Fibroblast of skin of abdomen (primary cell): ENCODE results near the gene SYTL4. TPM values are rescaled to one million over a fixed set of nuclear protein-coding genes. Genes with fewer than 3 reads are reported as not detected.
"Not testable (repeated sequence)": the region's sequence is repeated elsewhere in the genome, so short reads cannot be mapped to it uniquely, and the experiment has no call there.

Experiments used
- DNase-seq: peaks from one replicate; pipeline ENCODE4 v3.0.0-alpha.2; 2013
- polyA plus RNA-seq, 2 experiments: library from polyadenylated mRNA; unstranded; fragments of 120-200 nt; gene quantifications; one replicate each; pipeline ENCODE4 v1.2.1, GENCODE V29; 2013; ENCODE audit not compliant: insufficient read length in 2 of 2

SYTL4 gene
- polyA plus RNA-seq (2013, experiment 1 of 2; ENCODE audit: insufficient read length): 5.1 TPM
- polyA plus RNA-seq (2013, experiment 2 of 2; ENCODE audit: insufficient read length): 4.4 TPM

DNA sequence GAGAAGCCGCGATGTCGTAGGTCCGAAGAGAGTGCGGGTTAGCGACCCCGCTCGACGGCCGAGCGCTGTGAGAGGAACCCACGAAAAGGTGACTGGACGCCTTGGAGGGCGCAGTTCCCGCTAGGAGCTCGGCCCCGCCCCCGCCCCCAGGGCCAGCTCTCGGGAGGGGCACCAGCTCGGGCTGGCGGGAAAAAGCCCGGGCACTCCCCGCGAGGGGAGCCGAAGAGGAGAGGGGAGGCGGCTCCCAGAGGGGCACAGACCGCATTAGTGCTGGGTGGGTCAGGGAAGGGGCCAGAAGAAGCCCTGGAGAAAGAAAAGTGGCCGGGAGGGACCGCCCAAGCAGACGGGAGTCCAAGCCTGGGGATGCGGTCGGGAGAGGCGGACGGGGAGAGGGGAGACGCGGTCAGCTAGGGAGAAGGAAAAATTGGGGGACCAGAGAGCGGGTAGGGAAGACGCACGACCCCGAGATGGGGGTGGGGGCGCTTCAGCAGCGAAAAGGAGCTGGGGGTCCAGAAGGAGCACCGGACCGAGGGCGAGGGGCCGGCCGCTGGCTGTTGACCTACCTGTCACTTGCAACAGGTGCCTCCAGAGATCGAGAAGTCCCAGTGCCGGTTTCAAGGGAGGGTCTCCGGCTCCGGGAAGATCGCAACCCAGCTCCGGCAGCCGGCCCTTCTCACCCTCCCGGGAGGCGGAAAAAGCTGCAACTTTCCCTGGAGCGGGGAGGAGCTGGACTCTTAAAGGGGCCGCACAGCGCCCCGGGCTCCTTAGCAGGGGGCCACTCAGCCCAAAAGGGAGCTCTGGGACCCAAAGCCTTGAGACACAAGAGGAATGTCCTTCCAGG lies at the start of gene SYTL4:
TSS of gene SYTL4 (minus strand) at position 681 of the 841 bp plus-strand sequence. CDS start 30,084 bp downstream, outside the sequence.
- peak; percentile 2 for DNase-seq

DNA sequence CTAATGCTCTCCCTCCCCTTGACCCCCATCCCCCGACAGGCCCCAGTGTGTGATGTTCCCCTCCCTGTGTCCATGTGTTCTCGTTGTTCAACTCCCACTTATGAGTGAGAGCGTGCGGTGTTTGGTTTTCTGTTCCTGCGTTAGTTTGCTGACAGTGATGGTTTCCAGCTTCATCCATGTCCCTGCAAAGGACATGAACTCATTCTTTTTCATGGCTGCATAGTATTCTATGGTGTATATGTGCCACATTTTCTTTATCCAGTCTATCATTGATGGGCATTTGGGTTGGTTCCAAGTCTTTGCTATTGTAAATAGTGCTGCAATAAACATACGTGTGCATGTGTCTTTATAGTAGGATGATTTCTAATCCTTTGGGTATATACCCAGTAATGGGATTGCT lies 37.5 kb upstream of the SYTL4 start:
- DNase-seq: not testable (repeated sequence)

DNA sequence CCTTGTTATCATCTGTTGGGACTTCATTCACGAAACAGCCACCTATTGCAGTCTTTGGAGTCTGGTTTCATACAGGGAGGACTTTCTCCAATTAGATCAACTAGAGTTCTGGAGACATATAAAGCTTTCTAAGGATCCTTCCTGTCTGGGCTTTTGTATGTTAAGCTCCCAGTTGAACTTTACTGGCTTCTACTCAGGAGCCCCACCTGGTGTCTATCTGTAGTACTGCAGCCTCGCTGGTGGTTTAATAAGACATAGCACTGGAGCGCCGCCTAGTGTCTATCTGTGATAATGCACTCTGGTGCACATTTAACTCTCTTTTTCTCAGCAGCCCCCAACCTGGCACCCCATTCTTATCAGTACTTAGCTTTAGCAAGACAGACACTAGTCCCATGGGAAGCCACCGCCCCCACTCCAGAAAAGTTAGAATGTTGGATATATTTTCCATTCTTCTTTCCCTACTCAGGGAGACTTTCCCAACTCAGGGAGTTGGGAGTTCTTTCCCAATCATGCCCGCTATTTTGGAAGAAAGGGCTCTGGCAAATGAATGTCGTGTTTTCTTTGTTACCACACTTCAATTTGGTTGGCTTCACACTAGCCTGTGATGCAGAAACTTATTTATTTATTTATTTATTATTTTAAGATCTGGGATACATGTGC lies 36.9 kb upstream of the SYTL4 start:
- peak; percentile 51 for DNase-seq

DNA sequence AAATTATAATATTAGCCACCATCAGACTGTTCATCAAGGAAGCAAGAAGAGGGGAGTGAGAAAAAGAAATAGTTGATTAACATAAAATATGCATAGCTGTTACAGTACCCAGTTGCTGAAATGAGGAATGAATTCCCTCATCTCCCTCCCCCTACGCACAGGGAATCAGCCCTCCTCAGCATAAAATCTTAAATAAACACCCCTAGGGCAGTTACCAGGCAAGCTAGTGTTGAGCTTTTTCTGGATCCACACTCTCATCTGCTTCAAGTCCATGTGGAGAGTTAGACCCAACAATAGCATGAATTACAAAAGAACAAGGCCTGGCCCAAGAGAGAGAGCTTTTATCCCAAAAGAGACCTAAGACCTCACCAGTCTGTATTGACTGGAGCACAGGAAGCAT lies 19.0 kb upstream of the SYTL4 start:
- DNase-seq: no peak

DNA sequence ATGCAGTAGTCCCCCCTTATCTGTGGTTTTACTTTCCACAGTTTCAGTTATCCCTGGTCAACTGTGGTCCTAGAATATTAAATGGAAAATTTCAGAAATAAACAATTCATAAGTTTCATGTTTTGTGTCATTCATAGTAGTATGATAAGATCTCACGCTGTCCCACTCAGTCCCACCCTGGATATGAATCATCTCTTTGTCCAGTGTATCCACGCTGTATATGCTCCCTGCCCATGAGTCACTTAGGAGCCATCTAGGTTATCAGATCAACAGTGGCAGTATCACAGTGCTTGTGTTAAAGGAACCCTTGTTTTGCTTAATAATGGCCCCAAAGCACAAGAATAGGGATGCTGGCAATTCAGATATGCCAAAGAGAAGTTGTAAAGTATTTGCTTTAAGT lies 16.2 kb upstream of the SYTL4 start:
- no peak for DNase-seq

DNA sequence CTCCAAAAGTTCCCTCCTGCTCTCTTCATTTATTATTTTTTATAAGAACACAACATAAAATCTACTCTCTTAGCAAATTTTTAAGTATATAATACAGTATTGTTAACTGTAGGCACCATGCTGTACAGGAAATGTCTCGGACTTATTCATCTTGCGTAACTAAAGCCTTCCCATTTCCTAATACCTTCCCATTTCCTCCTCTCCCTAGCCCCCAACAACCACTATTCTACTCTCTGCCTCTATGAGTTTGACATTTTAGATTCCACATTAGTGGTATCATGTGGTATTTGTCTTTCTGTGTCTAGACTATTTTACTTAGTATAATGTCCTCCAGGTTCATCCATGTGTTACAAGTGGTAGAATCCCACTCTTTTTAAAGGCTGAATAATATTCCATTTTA lies 15.8 kb upstream of the SYTL4 start:
- DNase-seq: no peak

DNA sequence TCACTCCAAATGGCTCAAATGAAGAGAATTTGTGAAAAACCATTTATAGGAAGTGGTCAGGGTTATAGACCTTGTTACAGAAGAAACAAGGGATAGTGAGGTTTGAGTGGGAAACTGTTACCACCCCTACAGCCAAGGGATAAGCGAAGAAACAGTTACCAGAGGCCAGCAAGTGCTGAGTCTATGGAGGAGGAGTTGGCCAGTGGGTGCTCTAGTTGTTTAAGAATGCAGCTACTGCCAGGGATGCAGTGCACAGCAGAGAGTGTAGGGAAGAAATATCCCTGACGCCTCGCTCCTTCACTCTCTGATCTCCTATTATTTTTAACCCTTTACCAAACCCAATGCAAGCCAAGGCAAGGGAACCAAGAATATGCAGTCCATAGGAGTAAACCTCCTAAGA lies 15.2 kb upstream of the SYTL4 start:
- no peak for DNase-seq

DNA sequence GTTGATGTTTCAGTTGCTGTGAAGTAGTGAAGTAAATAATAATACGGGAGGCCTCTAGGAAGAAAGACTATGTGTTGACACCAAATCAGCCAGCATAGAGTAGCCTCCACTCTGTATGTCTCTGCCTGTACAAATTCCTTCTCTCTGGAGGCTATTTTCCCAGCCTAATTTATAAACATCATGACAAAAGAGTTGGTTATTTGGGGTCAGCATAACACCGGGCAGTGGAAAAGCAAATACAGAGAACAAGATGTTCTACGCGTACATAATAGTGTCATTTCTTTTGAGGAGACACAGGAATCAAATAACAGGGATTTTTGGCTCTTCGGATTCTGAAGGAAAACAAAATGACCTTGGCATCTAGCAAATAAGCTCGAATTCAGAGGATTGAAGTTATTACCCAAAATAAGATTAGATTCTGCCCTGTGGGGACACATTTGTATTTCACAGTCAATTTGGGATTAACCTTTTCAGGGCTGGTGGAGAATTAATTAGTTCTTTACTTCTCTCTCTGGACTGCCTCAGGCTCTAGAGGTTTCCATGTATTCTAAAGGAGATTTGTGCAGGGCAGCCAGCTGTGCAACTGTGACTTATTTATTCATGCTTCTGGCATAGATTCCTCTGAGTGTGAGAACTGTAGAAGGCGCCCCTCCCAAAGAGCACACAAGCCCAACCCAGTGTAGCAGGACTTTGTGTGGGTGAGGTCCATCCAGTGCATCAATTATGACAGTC lies 14.1 kb upstream of the SYTL4 start:
- DNase-seq: no peak

DNA sequence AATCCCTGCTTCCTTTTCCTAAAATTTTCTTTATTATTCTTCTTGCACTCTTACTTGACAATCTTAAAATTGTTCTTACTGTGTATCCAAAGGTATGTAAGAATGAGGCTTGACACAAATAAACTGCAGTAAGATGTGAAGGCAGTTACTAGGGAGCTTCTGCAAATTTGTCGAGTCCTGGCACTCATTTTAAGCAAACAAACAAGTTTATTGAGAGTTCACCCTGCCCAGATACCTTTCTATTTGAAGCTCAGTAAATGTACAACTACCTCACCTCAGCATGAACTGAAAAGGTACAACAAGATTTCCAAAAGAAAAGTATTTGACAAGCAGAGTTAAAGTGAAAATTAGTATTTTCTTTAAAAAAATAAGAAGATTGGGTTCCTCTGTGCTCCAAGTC lies 13.3 kb upstream of the SYTL4 start:
- no peak for DNase-seq

DNA sequence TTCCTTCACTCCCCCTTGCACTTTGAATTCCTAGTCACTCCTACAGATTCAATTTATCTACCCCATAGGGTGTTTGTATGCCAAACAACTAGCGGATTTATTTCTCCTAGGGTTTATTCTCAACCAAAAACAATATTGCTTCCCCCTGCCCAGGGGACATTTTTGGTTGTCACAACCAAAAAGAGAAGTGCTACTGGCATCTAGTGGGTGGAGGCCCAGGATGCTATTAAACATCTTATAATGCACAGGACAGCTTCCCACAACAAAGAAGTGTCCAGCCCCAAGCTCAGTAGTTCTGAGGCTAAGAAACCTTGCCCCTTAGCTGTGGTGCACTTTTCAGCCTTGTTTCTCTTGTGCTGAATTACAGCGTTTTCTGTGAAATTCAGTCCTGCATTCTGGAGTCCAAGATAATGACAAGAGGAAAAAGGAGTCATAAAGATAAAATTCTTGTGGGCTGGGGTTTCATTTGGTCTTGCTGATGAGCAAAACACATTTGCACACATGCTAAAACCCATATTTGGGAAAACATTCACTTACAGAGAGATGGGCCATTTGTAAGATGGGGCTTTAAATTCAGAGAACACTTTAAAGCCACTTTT lies 11.2 kb upstream of the SYTL4 start:
- DNase-seq: peak; percentile 13

DNA sequence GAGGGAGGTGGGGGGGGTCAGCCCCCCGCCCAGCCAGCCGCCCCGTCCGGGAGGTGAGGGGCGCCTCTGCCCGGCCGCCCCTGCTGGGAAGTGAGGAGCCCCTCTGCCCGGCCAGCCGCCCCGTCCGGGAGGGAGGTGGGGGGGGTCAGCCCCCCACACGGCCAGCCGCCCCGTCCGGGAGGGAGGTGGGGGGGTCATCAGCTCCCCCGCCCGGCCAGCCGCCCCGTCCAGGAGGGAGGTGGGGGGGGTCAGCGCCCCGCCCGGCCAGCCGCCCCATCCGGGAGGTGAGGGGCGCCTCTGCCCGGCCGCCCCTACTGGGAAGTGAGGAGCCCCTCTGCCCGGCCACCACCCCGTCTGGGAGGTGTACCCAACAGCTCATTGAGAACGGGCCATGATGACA lies 7.9 kb downstream of the SYTL4 start:
- DNase-seq: not testable (repeated sequence)

DNA sequence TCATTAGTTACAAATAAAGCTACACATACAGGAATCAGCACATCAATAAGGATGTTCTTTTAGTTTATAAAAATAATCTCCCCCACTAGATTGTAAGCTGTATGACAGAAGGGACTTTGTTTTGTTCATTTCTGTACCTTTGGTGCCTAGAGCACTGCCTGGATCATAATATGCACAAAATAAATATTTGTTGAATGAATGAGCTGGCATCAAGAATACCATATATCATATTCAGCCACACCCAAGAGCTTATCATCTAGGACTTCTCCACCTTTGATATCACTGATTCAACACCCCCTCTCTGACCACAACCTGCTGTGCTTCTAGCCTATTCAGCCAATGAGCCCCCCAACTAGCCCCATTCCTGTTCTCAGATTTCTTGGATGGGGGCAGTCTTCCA lies 10.6 kb downstream of the SYTL4 start:
- DNase-seq: no peak

DNA sequence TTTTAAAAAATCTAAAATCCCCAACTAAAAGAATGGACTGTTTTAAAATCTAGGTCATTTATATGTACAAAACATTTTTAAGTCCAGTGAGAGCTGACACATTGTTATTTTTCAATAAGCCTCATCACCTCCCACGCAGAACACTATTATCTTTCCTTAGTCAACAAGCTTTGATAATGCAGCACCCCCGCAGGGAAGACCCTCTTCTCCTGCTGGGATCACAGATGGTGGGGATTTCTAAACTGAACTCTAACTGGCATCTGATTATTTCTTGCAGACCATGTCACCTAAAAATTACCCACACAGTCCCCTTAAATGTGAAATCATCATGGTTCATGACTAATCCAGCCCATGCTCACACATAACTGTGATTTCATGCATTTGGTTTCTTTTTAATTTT lies 11.6 kb downstream of the SYTL4 start:
- no peak for DNase-seq

DNA sequence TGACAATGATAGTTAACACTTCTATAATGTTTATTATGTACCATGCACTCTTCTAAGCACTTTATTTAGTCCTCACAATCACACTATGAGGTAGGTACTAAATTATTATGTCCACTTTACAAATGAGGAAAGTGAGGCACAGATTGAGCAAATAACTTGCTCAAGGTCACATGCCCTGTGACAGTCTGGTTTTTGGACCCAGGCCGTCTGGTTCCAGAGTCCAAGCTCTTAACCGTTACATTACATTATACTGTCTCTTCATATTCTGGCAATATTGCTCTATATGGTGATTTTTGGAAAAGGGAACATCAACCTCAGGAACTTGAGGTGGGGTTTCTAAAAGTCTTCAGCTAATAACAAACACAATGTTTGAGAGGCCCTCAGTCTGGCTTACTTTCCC lies 12.8 kb downstream of the SYTL4 start:
- DNase-seq: no peak

DNA sequence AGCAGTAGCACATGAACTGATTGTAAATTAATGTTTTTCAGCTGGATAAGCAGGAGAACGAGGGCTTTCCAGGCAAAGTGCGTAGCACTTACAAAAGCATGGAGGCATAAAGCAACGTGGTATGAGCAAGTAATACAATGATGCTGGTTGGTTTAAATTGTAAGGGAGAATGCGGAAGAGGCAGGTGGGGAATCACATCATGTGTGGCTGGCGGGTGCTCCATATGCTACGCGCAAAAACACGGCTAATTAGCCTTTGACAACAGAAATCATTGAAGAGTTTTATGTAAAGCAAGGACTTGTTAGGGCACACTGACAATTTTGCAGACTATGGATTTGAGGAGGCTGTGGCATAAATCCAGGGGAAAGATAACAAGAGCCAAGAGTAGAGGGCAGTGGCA lies 14.6 kb downstream of the SYTL4 start:
- DNase-seq: no peak

DNA sequence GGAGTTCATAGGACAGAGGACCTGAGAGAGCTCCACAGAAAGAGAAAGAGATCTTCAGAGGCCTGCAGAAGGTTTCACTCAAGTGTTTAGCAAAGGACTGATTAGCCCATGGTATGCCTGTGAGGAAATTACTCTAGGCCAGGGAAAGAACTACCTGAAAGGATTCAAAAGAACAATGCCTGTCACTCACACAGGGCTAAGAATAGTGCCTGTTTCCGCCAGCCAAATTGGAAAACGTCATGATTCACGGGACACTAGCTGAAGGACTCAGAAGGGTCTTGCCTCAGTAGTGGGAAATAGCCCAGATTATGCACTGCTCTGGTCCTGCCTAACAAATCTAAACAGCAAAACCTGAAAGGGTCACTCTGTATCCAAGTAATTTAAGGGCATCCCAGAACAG lies 21.1 kb downstream of the SYTL4 start:
- DNase-seq: no peak

DNA sequence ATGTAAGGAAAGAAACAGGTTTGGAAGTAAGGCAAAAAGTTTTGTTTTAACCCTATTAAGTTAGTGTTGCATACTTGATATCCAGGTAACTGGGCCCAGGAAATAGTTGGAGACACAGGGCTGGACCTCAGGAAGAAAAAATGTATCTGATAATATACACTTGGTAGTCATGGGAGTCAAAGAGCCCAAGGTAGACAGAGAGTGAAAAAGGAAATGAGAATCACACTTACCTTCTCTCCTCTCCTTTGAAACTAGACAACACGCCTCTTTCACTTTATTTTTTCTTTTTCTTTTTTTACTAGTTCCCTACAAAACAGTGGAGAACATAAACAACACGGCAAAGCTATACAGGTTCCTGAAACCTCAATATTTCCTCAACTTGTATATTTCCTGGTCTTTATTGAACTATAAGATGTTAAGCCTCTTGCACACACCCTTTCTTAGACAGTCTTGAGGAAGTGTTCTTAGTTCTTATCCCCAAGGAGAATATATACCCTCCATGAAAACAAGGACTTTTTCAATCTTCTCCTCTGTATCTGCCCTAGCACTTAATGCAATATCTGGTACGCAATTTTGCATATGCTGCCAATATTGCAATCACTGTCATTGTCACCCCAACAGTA lies 27.2 kb downstream of the SYTL4 start:
- DNase-seq: no peak

DNA sequence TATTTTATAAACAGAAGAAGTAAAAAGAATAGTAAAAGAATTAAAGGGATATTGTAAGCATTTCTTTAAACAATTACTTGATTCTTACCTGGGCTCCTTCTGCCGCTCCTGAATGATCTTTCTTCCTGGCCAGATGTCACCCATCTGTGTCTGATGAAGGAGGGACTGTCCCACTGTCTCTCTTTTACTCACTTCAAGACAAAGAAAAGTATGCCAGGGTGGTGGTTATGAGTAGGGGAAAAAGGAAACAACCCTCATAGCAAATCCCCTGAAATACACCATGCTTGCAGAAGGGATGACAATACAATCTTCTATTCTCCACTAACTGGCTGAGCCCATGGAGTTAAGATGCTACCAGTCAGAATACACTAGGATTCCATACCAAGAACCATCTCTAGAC lies 31.1 kb downstream of the SYTL4 start:
- DNase-seq: no peak

DNA sequence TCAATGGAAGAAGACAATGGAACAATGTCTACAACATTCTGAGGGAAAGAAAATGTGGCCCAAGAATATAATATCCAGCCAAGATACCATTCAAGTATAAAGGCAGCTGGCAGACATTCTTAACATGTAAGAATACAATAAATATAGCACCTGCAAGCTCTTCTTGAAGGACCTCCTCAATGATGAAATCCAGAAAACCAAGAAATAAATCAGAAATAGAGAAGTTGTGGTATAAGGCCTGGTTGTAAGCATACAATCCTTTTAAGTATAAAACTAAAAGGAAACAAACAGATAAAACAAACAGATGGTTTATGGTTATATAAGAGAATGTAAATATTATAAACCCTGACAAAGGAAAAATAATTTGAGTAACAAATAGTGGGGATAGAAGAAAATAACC lies 33.4 kb downstream of the SYTL4 start:
- no peak for DNase-seq

DNA sequence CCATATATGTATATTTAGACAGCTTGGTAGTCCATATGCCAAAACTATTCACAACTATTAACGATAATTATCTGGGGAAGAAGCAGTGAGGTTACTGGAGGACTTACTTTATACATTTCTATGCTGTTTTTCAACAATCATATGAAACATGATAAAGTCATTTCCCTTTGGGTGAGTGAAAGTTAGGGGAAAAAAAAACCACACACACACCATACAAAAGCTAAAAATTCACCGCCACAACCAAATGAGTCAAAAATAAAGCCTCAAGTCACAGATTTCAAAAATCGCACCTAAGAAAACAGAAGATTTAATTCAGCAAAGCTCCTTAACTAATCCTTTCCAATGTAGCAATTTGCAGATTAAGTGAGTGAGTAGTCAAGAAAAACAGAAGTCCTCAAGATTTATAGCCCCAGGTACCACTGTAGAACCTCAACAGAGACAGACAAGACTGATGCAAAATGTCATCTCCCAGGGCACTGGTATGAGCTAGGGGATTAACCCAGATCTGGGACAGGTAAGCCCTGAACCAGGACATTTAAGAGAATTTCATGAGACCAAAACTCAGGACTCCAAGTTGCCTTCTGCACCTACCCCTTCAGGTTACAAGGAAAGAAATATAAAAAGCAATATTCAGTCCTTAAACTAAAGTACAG lies 35.1 kb downstream of the SYTL4 start:
- no peak for DNase-seq

DNA sequence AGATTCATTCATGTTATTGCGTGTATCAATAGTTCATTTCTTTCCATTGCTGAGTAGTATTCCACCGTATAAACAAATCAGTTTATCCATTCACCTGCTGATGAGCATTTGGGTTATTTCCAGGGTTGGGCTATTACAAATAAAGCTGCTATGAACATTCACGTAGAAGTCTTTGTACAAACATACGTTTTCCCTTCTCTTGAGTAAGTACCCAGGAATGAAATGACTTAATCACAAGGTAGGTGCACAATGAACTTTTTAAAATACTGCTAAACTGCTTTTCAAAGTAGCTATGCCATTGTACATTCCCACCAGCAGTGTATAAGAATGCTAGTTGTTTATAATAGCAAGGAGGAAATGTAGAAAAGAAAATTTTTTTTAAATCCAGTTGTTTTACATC lies 35.9 kb downstream of the SYTL4 start:
- no peak for DNase-seq

DNA sequence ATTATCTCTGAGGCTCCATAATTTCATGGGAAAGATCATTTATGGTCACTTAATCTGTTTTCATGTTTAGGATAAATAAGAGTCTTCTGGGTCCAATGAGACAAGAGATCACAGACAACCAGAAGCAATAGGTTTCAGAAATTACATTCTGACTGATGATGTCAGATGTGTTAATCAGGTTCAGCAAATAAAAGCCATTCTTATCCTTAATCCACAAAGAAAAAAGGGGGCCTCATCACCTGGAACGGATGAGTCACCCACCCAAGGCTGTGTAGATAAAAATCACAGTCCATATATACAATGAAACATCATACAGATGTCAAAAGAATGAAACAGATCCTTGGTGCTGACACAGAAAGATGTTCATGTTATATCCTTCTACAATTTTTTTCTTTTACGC lies 36.6 kb downstream of the SYTL4 start:
- DNase-seq: no peak
